ENCODE data around the gene ERMP1.

Gene ERMP1

GRCh38 chr9:5854063-5854790 is 21.3 kb upstream of the ERMP1 start:
- DNase-seq: no peak

GRCh38 chr9:5853617-5854016 is 20.7 kb upstream of the ERMP1 start:
- no peak for DNase-seq

GRCh38 chr9:5852987-5853386 is 20.1 kb upstream of the ERMP1 start:
- no peak for DNase-seq

- DNase-seq: no peak
Measured at GRCh38 chr9:5851445-5851844, 18.5 kb upstream of the ERMP1 start.

GRCh38 chr9:5850724-5851122 is 17.8 kb upstream of the ERMP1 start:
- no peak for DNase-seq

GRCh38 chr9:5848372-5848882 is 15.5 kb upstream of the ERMP1 start:
- no peak for DNase-seq

GRCh38 chr9:5846501-5846921 is 13.6 kb upstream of the ERMP1 start:
- DNase-seq: no peak

- DNase-seq: no peak
Measured at GRCh38 chr9:5846096-5846495, 13.2 kb upstream of the ERMP1 start.

GRCh38 chr9:5845157-5845531 is 12.2 kb upstream of the ERMP1 start:
- DNase-seq: no peak

GRCh38 chr9:5843794-5844471 is 11.0 kb upstream of the ERMP1 start:
- no peak for DNase-seq

- DNase-seq: no peak
Measured at GRCh38 chr9:5842929-5843793, 10.2 kb upstream of the ERMP1 start.

- peak; percentile 39 for DNase-seq
Measured at GRCh38 chr9:5841771-5842573, 9.1 kb upstream of the ERMP1 start.

GRCh38 chr9:5840788-5841187 is 7.9 kb upstream of the ERMP1 start:
- DNase-seq: no peak

- no peak for DNase-seq
Measured at GRCh38 chr9:5839572-5839902, 6.6 kb upstream of the ERMP1 start.

- DNase-seq: no peak
Measured at GRCh38 chr9:5838884-5839571, 6.1 kb upstream of the ERMP1 start.

- no peak for DNase-seq
Measured at GRCh38 chr9:5835808-5836207, 2.9 kb upstream of the ERMP1 start.

- DNase-seq: no peak
Measured at GRCh38 chr9:5834214-5834613, 1.3 kb upstream of the ERMP1 start.

- DNase-seq: no peak
Measured at GRCh38 chr9:5832071-5832537, 813 bp downstream of the ERMP1 start.

GRCh38 chr9:5825895-5826622 is 6.9 kb downstream of the ERMP1 start:
- DNase-seq: no peak

- no peak for DNase-seq
Measured at GRCh38 chr9:5825223-5825622, 7.7 kb downstream of the ERMP1 start.

- no peak for DNase-seq
Measured at GRCh38 chr9:5820425-5820824, 12.5 kb downstream of the ERMP1 start.
